ENCODE measurements around the gene ARF5.

ARF5 gene

GRCh38 chr7:127588697-127589482, 679 bp downstream of the ARF5 start:
- DNase-seq (ENCODE audit: low read depth) = no peak

GRCh38 chr7:127589896-127590295, 1.7 kb downstream of the ARF5 start:
- no peak for DNase-seq (ENCODE audit: low read depth)

- DNase-seq (ENCODE audit: low read depth) = no peak
These were observed 3.0 kb downstream of the ARF5 start for GRCh38 chr7:127591189-127591588.

GRCh38 chr7:127591591-127591990, 3.4 kb downstream of the ARF5 start:
- DNase-seq (ENCODE audit: low read depth) = no peak

- DNase-seq (ENCODE audit: low read depth) = no peak
These were observed 4.3 kb downstream of the ARF5 start for GRCh38 chr7:127592550-127592949.

- no peak for DNase-seq (ENCODE audit: low read depth)
These were observed 6.3 kb downstream of the ARF5 start for GRCh38 chr7:127594490-127594889.

GRCh38 chr7:127595737-127596136, 7.5 kb downstream of the ARF5 start:
- no peak for DNase-seq (ENCODE audit: low read depth)

GRCh38 chr7:127598318-127598717, 10.1 kb downstream of the ARF5 start:
- DNase-seq (ENCODE audit: low read depth) = no peak

GRCh38 chr7:127600885-127601284, 12.7 kb downstream of the ARF5 start:
- DNase-seq (ENCODE audit: low read depth) = no peak

GRCh38 chr7:127608446-127608845, 20.2 kb downstream of the ARF5 start:
- DNase-seq (ENCODE audit: low read depth) = no peak

GRCh38 chr7:127609297-127609696, 21.1 kb downstream of the ARF5 start:
- no peak for DNase-seq (ENCODE audit: low read depth)

GRCh38 chr7:127612263-127612662, 24.1 kb downstream of the ARF5 start:
- DNase-seq (ENCODE audit: low read depth) = no peak

GRCh38 chr7:127616724-127617123, 28.5 kb downstream of the ARF5 start:
- no peak for DNase-seq (ENCODE audit: low read depth)

- DNase-seq (ENCODE audit: low read depth) = no peak
These were observed 29.8 kb downstream of the ARF5 start, which contains the start of gene PAX4 for GRCh38 chr7:127618042-127618441. TSS of gene PAX4 (minus strand) at chr7:127618142. CDS start at chr7:127615928, 2,214 bp downstream.

GRCh38 chr7:127618775-127619174, 30.6 kb downstream of the ARF5 start:
- no peak for DNase-seq (ENCODE audit: low read depth)

GRCh38 chr7:127619681-127620405, 31.6 kb downstream of the ARF5 start:
- no peak for DNase-seq (ENCODE audit: low read depth)

- no peak for DNase-seq (ENCODE audit: low read depth)
These were observed 32.4 kb downstream of the ARF5 start for GRCh38 chr7:127620406-127621233.

- DNase-seq (ENCODE audit: low read depth) = no peak
These were observed 37.1 kb downstream of the ARF5 start for GRCh38 chr7:127625331-127625730.

- no peak for DNase-seq (ENCODE audit: low read depth)
These were observed 40.2 kb downstream of the ARF5 start for GRCh38 chr7:127628445-127628844.

GRCh38 chr7:127629268-127629854, 41.1 kb downstream of the ARF5 start:
- no peak for DNase-seq (ENCODE audit: low read depth)

- DNase-seq (ENCODE audit: low read depth) = no peak
These were observed 44.2 kb downstream of the ARF5 start for GRCh38 chr7:127632276-127632910.

Measured in stimulated activated CD8-positive, alpha-beta memory T cell treated with anti-CD3 and anti-CD28 coated beads, Interleukin-12 subunit alpha, Interleukin-12 subunit beta, amount 100 ng/mL, for 4 hours (primary cell).